IMR-90 (cell line): ENCODE data around the gene PRKD1. TPM values are rescaled to one million over a fixed set of nuclear protein-coding genes. Genes with fewer than 3 reads are reported as not detected.

Source experiments
- ATAC-seq: fragments of 200-7000 bp; cut with Tn5 transposase; 2 replicates; pipeline ENCODE4 v1.9.1; 2020; ENCODE audit warnings: low read depth, mild to moderate bottlenecking, moderate library complexity
- BruUV-seq: library from RNA; stranded (reverse); fragments of 400-500 nt; replicated peaks from 2 replicates; lab custom pipeline; 2021; lab: Mats Ljungman, UMichigan
- CTCF ChIA-PET: fragments of 300-600 bp; formaldehyde crosslinking; extraction: SDS; loops from one replicate; lab custom pipeline; 2021; ENCODE audit warnings: antibody characterized with exemption; lab: Yijun Ruan, JAX
- POLR2A ChIA-PET: fragments of 300-600 bp; sonication (Branson Sonifier 250); formaldehyde crosslinking; loops from one replicate; lab custom pipeline; 2022; ENCODE audit warnings: antibody characterized with exemption; ENCODE audit not compliant: unreplicated experiment; lab: Charles Lee
- DNase-seq: peaks from one replicate; pipeline ENCODE4 v3.0.0; 2013
- H2AFZ ChIP-seq: replicated peaks from 2 replicates; pipeline ENCODE3; 2013; ENCODE audit warnings: low read length, mild to moderate bottlenecking; ENCODE audit not compliant: poor library complexity
- H2AK5ac ChIP-seq: 2 replicates; pipeline ENCODE4 v1.6.1; 2013; ENCODE audit warnings: low read depth, low read length, inconsistent platforms
- H2AK9ac ChIP-seq: replicated peaks from 2 replicates; pipeline ENCODE3; 2013; ENCODE audit warnings: mild to moderate bottlenecking, low read depth, low read length, moderate library complexity; ENCODE audit not compliant: poor library complexity
- H2BK120ac ChIP-seq: 2 replicates; pipeline ENCODE4 v1.6.1; 2013; ENCODE audit warnings: low read depth, low read length, inconsistent platforms
- H2BK15ac ChIP-seq: 3 replicates; pipeline ENCODE4 v1.6.1; 2013; ENCODE audit warnings: low read depth, low read length, inconsistent platforms
- H2BK20ac ChIP-seq: 2 replicates; pipeline ENCODE4 v1.6.1; 2013; ENCODE audit warnings: low read depth, mild to moderate bottlenecking, inconsistent platforms, low read length, moderate library complexity
- H2BK5ac ChIP-seq: 2 replicates; pipeline ENCODE4 v1.6.1; 2013; ENCODE audit warnings: mild to moderate bottlenecking, low read depth, low read length, inconsistent platforms; ENCODE audit not compliant: poor library complexity, severe bottlenecking
- H3K14ac ChIP-seq: replicated peaks from 2 replicates; pipeline ENCODE4 v1.6.1; 2013; ENCODE audit warnings: low read depth, low read length, inconsistent platforms
- H3K18ac ChIP-seq: 2 replicates; pipeline ENCODE4 v1.6.1; 2013; ENCODE audit warnings: low read depth, low read length, control low read depth
- H3K23ac ChIP-seq: 2 replicates; pipeline ENCODE4 v1.6.1; 2013; ENCODE audit warnings: low read depth, low read length, inconsistent platforms
- H3K27ac ChIP-seq: 2 replicates; pipeline ENCODE4 v1.5.1; 2013; ENCODE audit warnings: mild to moderate bottlenecking, control low read depth, low read length; ENCODE audit not compliant: insufficient read depth
- H3K27me3 ChIP-seq: 2 replicates; pipeline ENCODE4 v1.6.1; 2013; ENCODE audit warnings: low read length; ENCODE audit not compliant: control insufficient read depth, insufficient read depth
- H3K36me3 ChIP-seq: 2 replicates; pipeline ENCODE4 v1.6.1; 2013; ENCODE audit warnings: low read length, mixed read lengths; ENCODE audit not compliant: control insufficient read depth, insufficient read depth
- H3K4ac ChIP-seq: 2 replicates; pipeline ENCODE4 v1.6.1; 2013; ENCODE audit warnings: low read depth, low read length, inconsistent platforms
- H3K4me1 ChIP-seq: 2 replicates; pipeline ENCODE4 v1.6.1; 2013; ENCODE audit warnings: low read length, mixed read lengths; ENCODE audit not compliant: control insufficient read depth, insufficient read depth
- H3K4me2 ChIP-seq: 2 replicates; pipeline ENCODE4 v1.6.1; 2013; ENCODE audit warnings: low read depth, mild to moderate bottlenecking, control low read depth, low read length, moderate library complexity
- H3K4me3 ChIP-seq: 2 replicates; pipeline ENCODE4 v1.5.1; 2013; ENCODE audit warnings: low read depth, mild to moderate bottlenecking, control low read depth, low read length, moderate library complexity; ENCODE audit not compliant: insufficient read depth
- H3K56ac ChIP-seq: 2 replicates; pipeline ENCODE4 v1.6.1; 2013; ENCODE audit warnings: low read length, inconsistent platforms; ENCODE audit not compliant: insufficient read depth; ENCODE audit errors: extremely low read depth
- H3K79me1 ChIP-seq, 2 experiments: 2 replicates each; pipeline ENCODE4 v1.6.1; 2013; ENCODE audit warnings: low read length in 2 of 2, inconsistent platforms in 1 of 2, low read depth in 1 of 2
- H3K9ac ChIP-seq: 2 replicates; pipeline ENCODE4 v1.6.1; 2013; ENCODE audit warnings: low read depth, low read length, control low read depth
- H3K9me1 ChIP-seq: 2 replicates; pipeline ENCODE4 v1.6.1; 2013; ENCODE audit warnings: low read length, inconsistent platforms; ENCODE audit not compliant: insufficient read depth
- H3K9me3 ChIP-seq: 2 replicates; pipeline ENCODE4 v1.6.1; 2013; ENCODE audit warnings: low read length; ENCODE audit not compliant: control insufficient read depth, insufficient read depth
- H4K20me1 ChIP-seq: 2 replicates; pipeline ENCODE4 v1.6.1; 2013; ENCODE audit warnings: low read length, inconsistent platforms; ENCODE audit not compliant: insufficient read depth
- H4K5ac ChIP-seq: 2 replicates; pipeline ENCODE4 v1.6.1; 2013; ENCODE audit warnings: mild to moderate bottlenecking, low read depth, low read length, control low read depth
- H4K8ac ChIP-seq, 2 experiments: 2 replicates each; pipeline ENCODE4 v1.6.1; 2013; ENCODE audit warnings: low read depth in 2 of 2, low read length in 2 of 2, control low read depth in 1 of 2, inconsistent platforms in 1 of 2
- H4K91ac ChIP-seq: 2 replicates; pipeline ENCODE4 v1.6.1; 2013; ENCODE audit warnings: low read depth, low read length, inconsistent platforms; ENCODE audit not compliant: insufficient read depth
- BHLHE40 ChIP-seq: fragments of 150-350 bp; IDR thresholded peaks from 2 replicates; pipeline ENCODE4 v1.6.1; 2016; ENCODE audit warnings: mild to moderate bottlenecking, low read depth, low read length
- CEBPB ChIP-seq: IDR thresholded peaks from 2 replicates; pipeline ENCODE4 v1.6.1; 2012; ENCODE audit warnings: low read depth, low read length, improper control_type of control experiment
- CHD1 ChIP-seq: IDR thresholded peaks from 2 replicates; pipeline ENCODE4 v1.6.1; 2012; ENCODE audit warnings: low read depth, low read length, improper control_type of control experiment
- FOS ChIP-seq: fragments of 150-350 bp; IDR thresholded peaks from 2 replicates; pipeline ENCODE4 v1.6.1; 2016; ENCODE audit warnings: low read depth, low read length
- MAFK ChIP-seq: IDR thresholded peaks from 2 replicates; pipeline ENCODE4 v1.6.1; 2012; ENCODE audit warnings: low read depth, low read length, improper control_type of control experiment
- MAZ ChIP-seq: IDR thresholded peaks from 2 replicates; pipeline ENCODE4 v1.6.1; 2012; ENCODE audit warnings: low read depth, mild to moderate bottlenecking, low read length, improper control_type of control experiment, moderate library complexity, borderline replicate concordance
- MXI1 ChIP-seq: IDR thresholded peaks from 2 replicates; pipeline ENCODE4 v1.6.1; 2012; ENCODE audit warnings: low read depth, mild to moderate bottlenecking, low read length, moderate library complexity, borderline replicate concordance
- NFE2L2 ChIP-seq: fragments of 150-350 bp; IDR thresholded peaks from 2 replicates; pipeline ENCODE4 v1.6.1; 2016; ENCODE audit warnings: low read depth, mild to moderate bottlenecking, low read length
- POLR2A ChIP-seq: IDR thresholded peaks from 2 replicates; pipeline ENCODE4 v1.6.1; 2012; ENCODE audit warnings: mild to moderate bottlenecking, low read depth, low read length
- RAD21 ChIP-seq: IDR thresholded peaks from 2 replicates; pipeline ENCODE4 v1.6.1; 2012; ENCODE audit warnings: low read length, improper control_type of control experiment
- RCOR1 ChIP-seq: IDR thresholded peaks from 2 replicates; pipeline ENCODE4 v1.6.1; 2012; ENCODE audit warnings: mild to moderate bottlenecking, low read length, improper control_type of control experiment; ENCODE audit not compliant: insufficient replicate concordance
- RFX5 ChIP-seq: IDR thresholded peaks from 2 replicates; pipeline ENCODE4 v1.8.0; 2012; ENCODE audit warnings: low read depth, mild to moderate bottlenecking, low read length, moderate library complexity
- SMC3 ChIP-seq: fragments of 150-350 bp; IDR thresholded peaks from 2 replicates; pipeline ENCODE4 v1.6.1; 2016; ENCODE audit warnings: low read depth, mild to moderate bottlenecking, antibody characterized with exemption, low read length, moderate library complexity
- USF2 ChIP-seq: fragments of 150-350 bp; IDR thresholded peaks from 2 replicates; pipeline ENCODE4 v1.6.1; 2017; ENCODE audit warnings: mild to moderate bottlenecking, antibody characterized with exemption, low read length, low read depth
- dilution Hi-C: fragments of 300-500 bp; cut with HindIII; formaldehyde crosslinking; loops from one replicate; pipeline ENCODE4 v1.14.3; 2018; ENCODE audit warnings: low sequenced_read_pairs; ENCODE audit not compliant: unreplicated experiment
- in situ Hi-C: fragments of 300-500 bp; cut with MboI; formaldehyde crosslinking; loops from 3 replicates; pipeline ENCODE4 v1.14.3; 2019; ENCODE audit warnings: low sequenced_read_pairs, inconsistent platforms, mixed read lengths
- intact Hi-C: fragments of 100-400 bp; cut with micrococcal nuclease; formaldehyde crosslinking; loops from 2 replicates; pipeline ENCODE4 v1.10.0; 2022
- polyA plus RNA-seq, 3 experiments: library from polyadenylated mRNA; depleted of rRNA; stranded (reverse); fragments of >200 nt; gene quantifications; 2 replicates each; pipeline ENCODE4 v1.2.3, GENCODE V29; 2012; ENCODE audit warnings: low replicate concordance in 1 of 3
- total RNA-seq: library from RNA; depleted of rRNA; stranded (reverse); fragments of >200 nt; gene quantifications from 2 replicates; pipeline ENCODE4 v1.2.3, GENCODE V29; 2012
- TF ChIP-seq, protein P1 (sequence below): fragments of 150-350 bp; IDR thresholded peaks from 2 replicates; pipeline ENCODE4 v1.6.1; 2016; ENCODE audit warnings: low read depth, mild to moderate bottlenecking, low read length, moderate library complexity, borderline replicate concordance

Gene PRKD1
- total and polyA plus RNA-seq, 2 of the 4 experiments (the other 2 are of a cell fraction), result 12.9 to 14.2 TPM

GRCh38 chr14:29800961-29801360, 126.7 kb downstream of the PRKD1 start:
- no peak overlapping the region for H4K8ac ChIP-seq
- H3K14ac ChIP-seq, result no peak overlapping the region
- in situ Hi-C loops (no loop called here), intact Hi-C loops (no loop called here), dilution Hi-C loops (no loop called here)
- no peak overlapping the region for H3K27ac ChIP-seq
- no peak for DNase-seq
- H3K4ac ChIP-seq, result no peak overlapping the region
- H3K56ac ChIP-seq, result no peak overlapping the region
- no peak overlapping the region for H3K9ac ChIP-seq
- no peak overlapping the region for H2BK5ac ChIP-seq
- no peaks in the 10 kb centered on the region for H3K36me3 ChIP-seq
- no peak overlapping the region for H2BK120ac ChIP-seq
- BruUV-seq, result no TSS peak
- H4K91ac ChIP-seq, result no peak overlapping the region
- ATAC-seq, result no peak
- no peak overlapping the region for H2AK5ac ChIP-seq
- peaks cover 28 to 32% of the 10 kb centered on the region in 2 experiments for H3K79me1 ChIP-seq
- H2AK9ac ChIP-seq, result no peak overlapping the region
- no peak overlapping the region for H3K4me3 ChIP-seq
- H3K9me3 ChIP-seq, result no peaks in the 10 kb centered on the region
- H4K5ac ChIP-seq, result no peak overlapping the region
- H3K4me2 ChIP-seq, result no peak overlapping the region
- no peaks in the 10 kb centered on the region for H3K9me1 ChIP-seq
- H2BK15ac ChIP-seq, result no peak overlapping the region
- peaks cover 2% of the 10 kb centered on the region; the same call in 1 of the 2 replicates for H3K4me1 ChIP-seq
- H3K18ac ChIP-seq, result no peak overlapping the region
- H2AFZ ChIP-seq, result no peak overlapping the region
- no peaks in the 10 kb centered on the region for H3K27me3 ChIP-seq
- H2BK20ac ChIP-seq, result no peak overlapping the region
- no peak overlapping the region for H3K23ac ChIP-seq
- H4K20me1 ChIP-seq, result peaks cover 3% of the 10 kb centered on the region; the same call in 1 of the 2 replicates
- TF ChIP-seq CEBPB (no peak), CHD1 (no peak), FOS (no peak), MAZ (no peak), RAD21 (no peak), RCOR1 (no peak), NFE2L2 (no peak), RFX5 (no peak), BHLHE40 (no peak), MXI1 (no peak), SMC3 (no peak), POLR2A (no peak), MAFK (no peak), USF2 (no peak)
- TF ChIP-seq, protein P1, sequence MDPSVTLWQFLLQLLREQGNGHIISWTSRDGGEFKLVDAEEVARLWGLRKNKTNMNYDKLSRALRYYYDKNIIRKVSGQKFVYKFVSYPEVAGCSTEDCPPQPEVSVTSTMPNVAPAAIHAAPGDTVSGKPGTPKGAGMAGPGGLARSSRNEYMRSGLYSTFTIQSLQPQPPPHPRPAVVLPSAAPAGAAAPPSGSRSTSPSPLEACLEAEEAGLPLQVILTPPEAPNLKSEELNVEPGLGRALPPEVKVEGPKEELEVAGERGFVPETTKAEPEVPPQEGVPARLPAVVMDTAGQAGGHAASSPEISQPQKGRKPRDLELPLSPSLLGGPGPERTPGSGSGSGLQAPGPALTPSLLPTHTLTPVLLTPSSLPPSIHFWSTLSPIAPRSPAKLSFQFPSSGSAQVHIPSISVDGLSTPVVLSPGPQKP, result no peak
- ChIA-PET POLR2A (no interaction called here), CTCF (interaction anchor here (0.6 kb wide), 1 partner anchor 175 kb away, joined by 5 read pairs; no protein-coding TSS in a partner anchor)
